ENCODE measurements around the gene HOMER1. TPM values are rescaled to one million over a fixed set of nuclear protein-coding genes. Genes with fewer than 3 reads are reported as not detected.
A peak's percentile ranks its signal among the peaks of the same experiment; 100 is the strongest.

Gene HOMER1
- total and polyA plus RNA-seq, 9 of the 15 experiments (the other 6 are each of a cell fraction or from before 2014, with no cell fraction given), result 6.3 to 39.9 (median 9.9) TPM

DNA sequence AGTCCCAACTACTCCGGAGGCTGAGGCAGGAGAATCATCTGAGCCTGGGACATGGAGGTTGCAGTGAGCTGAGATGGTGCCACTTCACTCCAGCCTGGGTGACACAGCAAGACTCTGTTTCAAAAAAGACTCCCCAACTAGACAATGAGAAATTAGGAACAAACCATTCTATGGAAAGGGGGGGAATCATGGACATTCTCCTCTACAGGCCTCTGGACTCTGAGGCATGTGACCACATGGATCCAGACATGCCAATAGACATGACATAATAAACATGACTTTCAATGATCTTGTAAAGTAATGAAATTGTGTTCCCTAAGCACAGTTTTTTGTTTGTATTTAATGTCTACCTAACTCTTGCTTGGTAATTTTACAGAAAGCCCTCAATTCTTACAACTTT lies 8.8 kb downstream of the HOMER1 start:
- no peak overlapping the region for H3K27ac ChIP-seq (ENCODE audit: extremely low read depth, low read depth, low read length)
- intact Hi-C loops (cut with micrococcal nuclease), result no loop called here
- H3K9ac ChIP-seq (ENCODE audit: insufficient read depth in 1 of 2, low read depth in 2 of 2, low read length in 2 of 2), result no peak overlapping the region
- H3K9me3 ChIP-seq (replicated peaks; ENCODE audit: control insufficient read depth, insufficient read depth, low read depth, low read length), result no peaks in the 10 kb centered on the region
- H3K4me1 ChIP-seq (replicated peaks in 1 of 2; ENCODE audit: control insufficient read depth in 2 of 2, insufficient read depth in 2 of 2, low read length in 2 of 2), result peaks cover 0 to 21% of the 10 kb centered on the region in 2 experiments; a peak in 3 of 5 replicates
- no peak overlapping the region for H3K4me2 ChIP-seq (ENCODE audit: insufficient read depth, low read length)
- peaks cover 13% of the 10 kb centered on the region for H4K20me1 ChIP-seq (replicated peaks; ENCODE audit: control insufficient read depth, insufficient read depth, low read length)
- peaks cover 60% of the 10 kb centered on the region for H3K79me2 ChIP-seq (ENCODE audit: control insufficient read depth, insufficient read depth, low read length)
- no peak overlapping the region for H2AFZ ChIP-seq (ENCODE audit: low read depth, low read length)
- ChIA-PET POLR2A (interaction anchor here (0.6 to 1.4 kb wide), 5 partner anchors 8 to 522 kb away, joined by 3 to 6 read pairs (median 4); partner anchors contain the start of gene HOMER1), CTCF (ENCODE audit: low intra/inter-chr PET ratio) (no interaction called here)
- DNase-seq (ENCODE audit: extremely low read depth in 1 of 4, low spot score in 3 of 4) (peak in 3 of 4 experiments; percentile 19 to 34 (median 27)), FAIRE-seq (no peak), ATAC-seq (peak; percentile 49)
- H3K27me3 ChIP-seq (ENCODE audit: control insufficient read depth in 2 of 2, insufficient read depth in 2 of 2, low read length in 2 of 2), result no peaks in the 10 kb centered on the region
- peaks cover 5% of the 10 kb centered on the region for H3K9me1 ChIP-seq (ENCODE audit: control insufficient read depth, insufficient read depth, low read length)
- no peak overlapping the region for H3K4me3 ChIP-seq
- BruUV-seq (replicated peaks), result no TSS peak
- in situ Hi-C loops (cut with MboI), result no loop called here
- H3K36me3 ChIP-seq (ENCODE audit: control insufficient read depth, insufficient read depth, low read length), result no peaks in the 10 kb centered on the region
- WGBS (ENCODE audit: insufficient coverage, low coverage, missing lambda C conversion rate), result 89% methylated on average over 1 of the region's 1 CpG
- peak; percentile 12; the same call in 1 of the 2 replicates for TF ChIP-seq C11orf30 (IDR thresholded peaks at IDR 0.05; ENCODE audit: low read depth)
- no peak for TF ChIP-seq CHD2 (IDR thresholded peaks at IDR 0.05; ENCODE audit: low read depth, low read length)
- peak; percentile 73 for TF ChIP-seq ATF7 (IDR thresholded peaks at IDR 0.05)
- TF ChIP-seq, protein P1, sequence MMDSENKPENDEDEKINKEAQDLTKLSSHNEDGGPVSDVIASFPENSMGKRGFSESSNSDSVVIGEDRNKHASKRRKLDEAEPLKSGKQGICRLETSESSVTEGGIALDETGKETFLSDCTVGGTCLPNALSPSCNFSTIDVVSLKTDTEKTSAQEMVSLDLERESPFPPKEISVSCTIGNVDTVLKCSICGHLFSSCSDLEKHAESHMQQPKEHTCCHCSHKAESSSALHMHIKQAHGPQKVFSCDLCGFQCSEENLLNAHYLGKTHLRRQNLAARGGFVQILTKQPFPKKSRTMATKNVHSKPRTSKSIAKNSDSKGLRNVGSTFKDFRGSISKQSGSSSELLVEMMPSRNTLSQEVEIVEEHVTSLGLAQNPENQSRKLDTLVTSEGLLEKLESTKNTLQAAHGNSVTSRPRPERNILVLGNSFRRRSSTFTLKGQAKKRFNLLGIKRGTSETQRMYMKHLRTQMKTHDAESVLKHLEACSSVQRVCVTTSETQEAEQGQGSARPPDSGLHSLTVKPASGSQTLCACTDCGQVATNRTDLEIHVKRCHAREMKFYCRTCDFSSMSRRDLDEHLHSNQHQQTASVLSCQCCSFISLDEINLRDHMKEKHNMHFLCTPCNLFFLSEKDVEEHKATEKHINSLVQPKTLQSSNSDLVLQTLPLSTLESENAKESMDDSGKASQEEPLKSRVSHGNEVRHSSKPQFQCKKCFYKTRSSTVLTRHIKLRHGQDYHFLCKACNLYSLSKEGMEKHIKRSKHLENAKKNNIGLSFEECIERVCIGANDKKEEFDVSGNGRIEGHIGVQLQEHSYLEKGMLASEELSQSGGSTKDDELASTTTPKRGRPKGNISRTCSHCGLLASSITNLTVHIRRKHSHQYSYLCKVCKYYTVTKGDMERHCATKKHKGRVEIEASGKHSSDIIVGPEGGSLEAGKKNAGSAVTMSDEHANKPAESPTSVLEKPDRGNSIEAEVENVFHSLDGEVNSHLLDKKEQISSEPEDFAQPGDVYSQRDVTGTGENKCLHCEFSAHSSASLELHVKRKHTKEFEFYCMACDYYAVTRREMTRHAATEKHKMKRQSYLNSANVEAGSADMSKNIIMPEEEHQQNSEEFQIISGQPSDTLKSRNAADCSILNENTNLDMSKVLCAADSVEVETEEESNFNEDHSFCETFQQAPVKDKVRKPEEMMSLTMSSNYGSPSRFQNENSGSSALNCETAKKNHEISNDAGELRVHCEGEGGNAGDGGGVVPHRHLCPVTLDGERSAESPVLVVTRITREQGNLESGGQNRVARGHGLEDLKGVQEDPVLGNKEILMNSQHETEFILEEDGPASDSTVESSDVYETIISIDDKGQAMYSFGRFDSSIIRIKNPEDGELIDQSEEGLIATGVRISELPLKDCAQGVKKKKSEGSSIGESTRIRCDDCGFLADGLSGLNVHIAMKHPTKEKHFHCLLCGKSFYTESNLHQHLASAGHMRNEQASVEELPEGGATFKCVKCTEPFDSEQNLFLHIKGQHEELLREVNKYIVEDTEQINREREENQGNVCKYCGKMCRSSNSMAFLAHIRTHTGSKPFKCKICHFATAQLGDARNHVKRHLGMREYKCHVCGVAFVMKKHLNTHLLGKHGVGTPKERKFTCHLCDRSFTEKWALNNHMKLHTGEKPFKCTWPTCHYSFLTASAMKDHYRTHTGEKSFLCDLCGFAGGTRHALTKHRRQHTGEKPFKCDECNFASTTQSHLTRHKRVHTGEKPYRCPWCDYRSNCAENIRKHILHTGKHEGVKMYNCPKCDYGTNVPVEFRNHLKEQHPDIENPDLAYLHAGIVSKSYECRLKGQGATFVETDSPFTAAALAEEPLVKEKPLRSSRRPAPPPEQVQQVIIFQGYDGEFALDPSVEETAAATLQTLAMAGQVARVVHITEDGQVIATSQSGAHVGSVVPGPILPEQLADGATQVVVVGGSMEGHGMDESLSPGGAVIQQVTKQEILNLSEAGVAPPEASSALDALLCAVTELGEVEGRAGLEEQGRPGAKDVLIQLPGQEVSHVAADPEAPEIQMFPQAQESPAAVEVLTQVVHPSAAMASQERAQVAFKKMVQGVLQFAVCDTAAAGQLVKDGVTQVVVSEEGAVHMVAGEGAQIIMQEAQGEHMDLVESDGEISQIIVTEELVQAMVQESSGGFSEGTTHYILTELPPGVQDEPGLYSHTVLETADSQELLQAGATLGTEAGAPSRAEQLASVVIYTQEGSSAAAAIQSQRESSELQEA (IDR thresholded peaks at IDR 0.05; ENCODE audit: low read depth), result no peak
- TF ChIP-seq ZNF133 (CRISPR knock-in tag; IDR thresholded peaks at IDR 0.05), result no peak
- no peak for TF ChIP-seq NR3C1 (CRISPR knock-in tag; IDR thresholded peaks at IDR 0.05)
- TF ChIP-seq ZNF561 (CRISPR knock-in tag; conservative IDR thresholded peaks at IDR 0.05), result no peak
- no peak for TF ChIP-seq TAF15 (IDR thresholded peaks at IDR 0.05; ENCODE audit: low read depth, low read length)
- TF ChIP-seq PURB (CRISPR knock-in tag; IDR thresholded peaks at IDR 0.05; ENCODE audit: low read depth), result no peak
- peak; percentile 40; the same call in 1 of the 2 replicates for TF ChIP-seq TCF7L2 (IDR thresholded peaks at IDR 0.05; ENCODE audit: low read depth, low read length)
- no peak for TF ChIP-seq LEF1 (IDR thresholded peaks at IDR 0.05)
- no peak for TF ChIP-seq FOSL1 (tag; conservative IDR thresholded peaks at IDR 0.05)
- TF ChIP-seq, protein P2, sequence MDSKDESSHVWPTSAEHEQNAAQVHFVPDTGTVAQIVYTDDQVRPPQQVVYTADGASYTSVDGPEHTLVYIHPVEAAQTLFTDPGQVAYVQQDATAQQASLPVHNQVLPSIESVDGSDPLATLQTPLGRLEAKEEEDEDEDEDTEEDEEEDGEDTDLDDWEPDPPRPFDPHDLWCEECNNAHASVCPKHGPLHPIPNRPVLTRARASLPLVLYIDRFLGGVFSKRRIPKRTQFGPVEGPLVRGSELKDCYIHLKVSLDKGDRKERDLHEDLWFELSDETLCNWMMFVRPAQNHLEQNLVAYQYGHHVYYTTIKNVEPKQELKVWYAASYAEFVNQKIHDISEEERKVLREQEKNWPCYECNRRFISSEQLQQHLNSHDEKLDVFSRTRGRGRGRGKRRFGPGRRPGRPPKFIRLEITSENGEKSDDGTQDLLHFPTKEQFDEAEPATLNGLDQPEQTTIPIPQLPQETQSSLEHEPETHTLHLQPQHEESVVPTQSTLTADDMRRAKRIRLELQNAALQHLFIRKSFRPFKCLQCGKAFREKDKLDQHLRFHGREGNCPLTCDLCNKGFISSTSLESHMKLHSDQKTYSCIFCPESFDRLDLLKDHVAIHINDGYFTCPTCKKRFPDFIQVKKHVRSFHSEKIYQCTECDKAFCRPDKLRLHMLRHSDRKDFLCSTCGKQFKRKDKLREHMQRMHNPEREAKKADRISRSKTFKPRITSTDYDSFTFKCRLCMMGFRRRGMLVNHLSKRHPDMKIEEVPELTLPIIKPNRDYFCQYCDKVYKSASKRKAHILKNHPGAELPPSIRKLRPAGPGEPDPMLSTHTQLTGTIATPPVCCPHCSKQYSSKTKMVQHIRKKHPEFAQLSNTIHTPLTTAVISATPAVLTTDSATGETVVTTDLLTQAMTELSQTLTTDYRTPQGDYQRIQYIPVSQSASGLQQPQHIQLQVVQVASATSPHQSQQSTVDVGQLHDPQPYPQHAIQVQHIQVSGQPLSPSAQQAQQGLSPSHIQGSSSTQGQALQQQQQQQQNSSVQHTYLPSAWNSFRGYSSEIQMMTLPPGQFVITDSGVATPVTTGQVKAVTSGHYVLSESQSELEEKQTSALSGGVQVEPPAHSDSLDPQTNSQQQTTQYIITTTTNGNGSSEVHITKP (IDR thresholded peaks at IDR 0.05; ENCODE audit: partially characterized antibody), result peak; percentile 98
